PC-3 (cell line): Measurements from ENCODE around the gene HIBCH. TPM values are rescaled to one million over a fixed set of nuclear protein-coding genes. Genes with fewer than 3 reads are reported as not detected.

Experiments used
- ATAC-seq: fragments of 200-7000 bp; cut with Tn5 transposase; 2 replicates; pipeline ENCODE4 v1.9.1; 2020; ENCODE audit warnings: mild to moderate bottlenecking, moderate library complexity
- BruUV-seq: library from RNA; stranded (reverse); fragments of 400-500 nt; replicated peaks from 2 replicates; lab custom pipeline; 2021; lab: Mats Ljungman, UMichigan
- CTCF ChIA-PET: fragments of 300-600 bp; sonication (Branson Sonifier 250); formaldehyde crosslinking; loops from one replicate; lab custom pipeline; 2022; ENCODE audit warnings: antibody characterized with exemption; lab: Charles Lee
- POLR2A ChIA-PET: fragments of 300-600 bp; sonication (Branson Sonifier 250); formaldehyde crosslinking; loops from one replicate; lab custom pipeline; 2022; ENCODE audit warnings: antibody characterized with exemption; ENCODE audit not compliant: unreplicated experiment; lab: Charles Lee
- DNase-seq: peaks from one replicate; pipeline ENCODE4 v3.0.0-alpha.2; 2015
- H2AFZ ChIP-seq: fragments of 300-600 bp; sonication (generic); 2 replicates; pipeline ENCODE4 v1.6.0; 2016; ENCODE audit warnings: antibody characterized with exemption, low read length
- H3F3A ChIP-seq: fragments of 300-600 bp; sonication (generic); one replicate; pipeline ENCODE4 v1.6.0; 2017; ENCODE audit warnings: antibody characterized with exemption, low read length, control low read depth, mild to moderate bottlenecking; ENCODE audit not compliant: unreplicated experiment
- H3K27ac ChIP-seq: fragments of 300-600 bp; sonication (generic); 2 replicates; pipeline ENCODE4 v1.5.1; 2016; ENCODE audit warnings: mild to moderate bottlenecking, low read length
- H3K27me3 ChIP-seq: fragments of 300-600 bp; sonication (generic); 2 replicates; pipeline ENCODE4 v1.6.1; 2016; ENCODE audit warnings: low read length, mixed read lengths
- H3K36me3 ChIP-seq: fragments of 300-600 bp; sonication (generic); 2 replicates; pipeline ENCODE4 v1.6.1; 2016; ENCODE audit warnings: low read depth, mixed run types, low read length, mixed read lengths
- H3K4me1 ChIP-seq: fragments of 300-600 bp; sonication (generic); 2 replicates; pipeline ENCODE4 v1.5.1; 2016; ENCODE audit warnings: low read length; ENCODE audit not compliant: insufficient read depth
- H3K4me2 ChIP-seq: fragments of 300-600 bp; sonication (generic); 2 replicates; pipeline ENCODE4 v1.6.0; 2016; ENCODE audit warnings: low read length
- H3K4me3 ChIP-seq: fragments of 300-600 bp; sonication (generic); 2 replicates; pipeline ENCODE4 v1.5.1; 2016; ENCODE audit warnings: mild to moderate bottlenecking, low read length, mixed read lengths
- H3K79me2 ChIP-seq: fragments of 300-600 bp; sonication (generic); 2 replicates; pipeline ENCODE4 v1.6.1; 2017; ENCODE audit warnings: low read length, mixed read lengths
- H3K9ac ChIP-seq: fragments of 300-600 bp; sonication (generic); 2 replicates; pipeline ENCODE4 v1.6.0; 2016; ENCODE audit warnings: mild to moderate bottlenecking, low read length
- H3K9me2 ChIP-seq: fragments of 300-600 bp; sonication (generic); replicated peaks from 2 replicates; pipeline ENCODE4 v1.6.1; 2016; ENCODE audit warnings: mixed run types, low read length, mixed read lengths
- H3K9me3 ChIP-seq: fragments of 300-600 bp; sonication (generic); 2 replicates; pipeline ENCODE4 v1.6.1; 2016; ENCODE audit warnings: low read length, mixed read lengths
- H4K20me1 ChIP-seq: fragments of 300-600 bp; sonication (generic); 2 replicates; pipeline ENCODE4 v1.6.1; 2016; ENCODE audit warnings: low read length, mixed read lengths
- EZH2 ChIP-seq: fragments of 300-600 bp; sonication (generic); IDR thresholded peaks from one replicate; pipeline ENCODE4 v1.6.1; 2017; ENCODE audit warnings: antibody characterized with exemption, mild to moderate bottlenecking, low read length; ENCODE audit not compliant: unreplicated experiment
- EZH2phosphoT487 ChIP-seq: fragments of 300-600 bp; sonication (generic); IDR thresholded peaks from 2 replicates; pipeline ENCODE4 v1.6.1; 2018; ENCODE audit warnings: mild to moderate bottlenecking, antibody characterized with exemption, low read length, borderline replicate concordance
- intact Hi-C: fragments of 100-400 bp; cut with micrococcal nuclease; formaldehyde crosslinking; loops from 2 replicates; pipeline ENCODE4 v1.9.0; 2023
- total RNA-seq: library from RNA; depleted of rRNA; stranded (reverse); fragments of >200 nt; gene quantifications from 2 replicates; pipeline ENCODE4 v1.2.3, GENCODE V29; 2014
- TF ChIP-seq, protein P1 (sequence below): fragments of 300-600 bp; sonication (generic); conservative IDR thresholded peaks from 2 replicates; pipeline ENCODE4 v1.5.1; 2017; ENCODE audit warnings: antibody characterized with exemption, low read depth, mild to moderate bottlenecking, low read length

HIBCH gene
- total RNA-seq, 1 experiment from 2014 or later, result 12.0 TPM

DNA sequence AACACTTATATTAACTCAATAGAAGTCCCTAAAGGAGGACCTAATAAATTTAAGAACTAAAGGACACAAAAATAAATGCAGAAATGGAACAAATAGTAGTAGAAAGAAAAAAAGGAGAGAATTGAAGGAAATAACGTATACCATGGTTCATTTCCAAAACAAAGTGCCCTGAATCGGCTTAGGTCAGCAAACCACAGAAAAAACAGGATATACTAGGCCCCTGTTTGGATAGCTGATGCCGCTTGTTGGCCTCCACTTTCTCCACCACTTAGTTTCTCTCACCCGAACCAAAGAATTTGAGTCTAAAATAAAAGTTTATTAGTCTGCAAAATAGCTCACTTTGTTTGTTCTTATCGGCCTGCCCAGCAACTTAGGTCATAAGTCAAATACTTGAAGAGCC, 100.4 kb downstream of the HIBCH start:
- H3K9me3 ChIP-seq, result no peaks in the 10 kb centered on the region
- ChIA-PET CTCF (no interaction called here), POLR2A (no interaction called here)
- intact Hi-C loops, result no loop called here
- TF ChIP-seq, protein P1, sequence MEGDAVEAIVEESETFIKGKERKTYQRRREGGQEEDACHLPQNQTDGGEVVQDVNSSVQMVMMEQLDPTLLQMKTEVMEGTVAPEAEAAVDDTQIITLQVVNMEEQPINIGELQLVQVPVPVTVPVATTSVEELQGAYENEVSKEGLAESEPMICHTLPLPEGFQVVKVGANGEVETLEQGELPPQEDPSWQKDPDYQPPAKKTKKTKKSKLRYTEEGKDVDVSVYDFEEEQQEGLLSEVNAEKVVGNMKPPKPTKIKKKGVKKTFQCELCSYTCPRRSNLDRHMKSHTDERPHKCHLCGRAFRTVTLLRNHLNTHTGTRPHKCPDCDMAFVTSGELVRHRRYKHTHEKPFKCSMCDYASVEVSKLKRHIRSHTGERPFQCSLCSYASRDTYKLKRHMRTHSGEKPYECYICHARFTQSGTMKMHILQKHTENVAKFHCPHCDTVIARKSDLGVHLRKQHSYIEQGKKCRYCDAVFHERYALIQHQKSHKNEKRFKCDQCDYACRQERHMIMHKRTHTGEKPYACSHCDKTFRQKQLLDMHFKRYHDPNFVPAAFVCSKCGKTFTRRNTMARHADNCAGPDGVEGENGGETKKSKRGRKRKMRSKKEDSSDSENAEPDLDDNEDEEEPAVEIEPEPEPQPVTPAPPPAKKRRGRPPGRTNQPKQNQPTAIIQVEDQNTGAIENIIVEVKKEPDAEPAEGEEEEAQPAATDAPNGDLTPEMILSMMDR, result no peak
- no peak for TF ChIP-seq EZH2
- TF ChIP-seq EZH2phosphoT487, result no peak
- no peak overlapping the region for H3K4me2 ChIP-seq
- no peaks in the 10 kb centered on the region for H3K79me2 ChIP-seq
- no peaks in the 10 kb centered on the region for H3K36me3 ChIP-seq
- H3K9ac ChIP-seq, result no peak overlapping the region
- H3K4me1 ChIP-seq, result no peaks in the 10 kb centered on the region
- ATAC-seq, result no peak
- H3K27me3 ChIP-seq, result no peaks in the 10 kb centered on the region
- DNase-seq, result no peak
- no peak overlapping the region for H3K27ac ChIP-seq
- no peaks in the 10 kb centered on the region for H4K20me1 ChIP-seq
- H3F3A ChIP-seq, result no peaks in the 10 kb centered on the region
- no peak overlapping the region for H2AFZ ChIP-seq
- H3K9me2 ChIP-seq, result no peaks in the 10 kb centered on the region
- no TSS peak for BruUV-seq
- H3K4me3 ChIP-seq, result no peak overlapping the region

- Histone ChIP-seq H2AFZ (no peak overlapping the region), H3K9ac (no peak overlapping the region), H3K36me3 (no peaks in the 10 kb centered on the region; the same call in 1 of the 2 replicates), H3K27me3 (no peaks in the 10 kb centered on the region), H3K9me2 (no peaks in the 10 kb centered on the region), H3K27ac (no peak overlapping the region), H3K4me2 (no peak overlapping the region), H3K4me3 (no peak overlapping the region), H4K20me1 (no peaks in the 10 kb centered on the region), H3K79me2 (no peaks in the 10 kb centered on the region), H3K4me1 (no peaks in the 10 kb centered on the region), H3K9me3 (no peaks in the 10 kb centered on the region), H3F3A (no peaks in the 10 kb centered on the region)
- no peak for DNase-seq
- BruUV-seq, result no TSS peak
- ChIA-PET CTCF (no interaction called here), POLR2A (interaction anchor here (0.7 kb wide), 1 partner anchor 78 kb away, joined by 3 read pairs; no protein-coding TSS in a partner anchor)
- intact Hi-C loops, result no loop called here
- ATAC-seq, result no peak
- no peak for TF ChIP-seq EZH2phosphoT487
- no peak for TF ChIP-seq EZH2
- TF ChIP-seq, protein P1, result no peak
Observed at GRCh38 chr2:190217616-190218015, 102.0 kb downstream of the HIBCH start.

GRCh38 chr2:190216829-190217228, 102.8 kb downstream of the HIBCH start:
- Histone ChIP-seq H3K27ac (no peak overlapping the region), H3K9me3 (no peaks in the 10 kb centered on the region), H3K9ac (no peak overlapping the region), H3K4me3 (no peak overlapping the region), H3K79me2 (no peaks in the 10 kb centered on the region), H3F3A (no peaks in the 10 kb centered on the region), H3K36me3 (no peaks in the 10 kb centered on the region; the same call in 1 of the 2 replicates), H4K20me1 (no peaks in the 10 kb centered on the region), H3K9me2 (no peaks in the 10 kb centered on the region), H3K4me1 (no peaks in the 10 kb centered on the region), H3K27me3 (no peaks in the 10 kb centered on the region), H3K4me2 (no peak overlapping the region), H2AFZ (no peak overlapping the region)
- DNase-seq (no peak), ATAC-seq (no peak)
- intact Hi-C loops, result no loop called here
- POLR2A ChIA-PET, result interaction anchor here (0.7 kb wide), 1 partner anchor 78 kb away, joined by 3 read pairs; no protein-coding TSS in a partner anchor
- CTCF ChIA-PET, result no interaction called here
- no TSS peak for BruUV-seq
- no peak for TF ChIP-seq EZH2
- no peak for TF ChIP-seq EZH2phosphoT487
